Measurements from ENCODE around the gene OR51F1.

The OR51F1 gene

DNA sequence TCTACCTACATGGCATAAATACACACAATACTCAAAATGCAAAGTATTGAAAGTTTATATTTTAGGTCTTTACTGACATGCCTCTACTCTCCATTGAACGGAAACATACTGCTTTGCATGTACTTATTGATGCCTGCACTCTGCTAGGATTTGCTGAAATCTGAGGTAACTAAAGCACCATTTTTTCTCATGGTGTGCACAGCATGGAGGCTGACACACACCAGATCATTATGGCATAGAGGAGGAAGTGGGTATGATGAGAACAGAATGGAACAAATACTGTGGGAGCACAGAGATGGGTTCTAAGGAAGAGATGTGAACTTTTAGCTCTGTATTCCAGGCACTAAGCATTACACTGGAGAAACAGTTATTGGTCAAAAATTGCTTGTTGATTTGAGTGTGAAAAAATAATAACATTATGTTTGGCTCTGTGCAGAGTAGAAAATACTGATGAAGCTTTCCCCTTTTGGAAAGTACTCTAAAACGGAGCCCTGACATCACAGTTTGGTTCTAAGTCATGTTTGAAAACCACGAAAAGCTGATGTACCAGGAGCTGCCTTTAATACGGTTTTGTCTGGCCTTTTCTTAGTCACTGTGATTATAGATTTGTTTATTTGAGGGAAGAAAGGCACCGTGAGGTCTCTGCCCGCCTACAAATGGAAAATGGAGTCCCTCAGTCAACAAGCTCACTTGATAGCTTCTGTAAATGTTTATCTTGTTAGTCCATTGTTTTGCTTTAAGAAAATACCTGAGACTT is 28.9 kb upstream of the OR51F1 start:
- no peak overlapping the region for H2BK5ac ChIP-seq (ENCODE audit: low read length)
- H4K5ac ChIP-seq (ENCODE audit: low read length) = no peak overlapping the region
- no peak for DNase-seq
- no peak overlapping the region for H3K4me3 ChIP-seq (ENCODE audit: low read length)
- no CpG with 5 or more reads among the region's 6 CpGs for WGBS (ENCODE audit: extremely low coverage, insufficient coverage, low lambda C conversion rate)
- no peak overlapping the region for H3K18ac ChIP-seq (ENCODE audit: low read length)
- no peaks in the 10 kb centered on the region for H3K79me1 ChIP-seq (ENCODE audit: low read length)
- no peak overlapping the region for H3K27ac ChIP-seq (ENCODE audit: low read depth, low read length)
- no peak overlapping the region for H4K8ac ChIP-seq (ENCODE audit: low read depth, low read length)
- no peak overlapping the region for H2BK120ac ChIP-seq (ENCODE audit: low read depth, low read length)
- no peaks in the 10 kb centered on the region for H3K36me3 ChIP-seq (ENCODE audit: control insufficient read depth, insufficient read depth, low read length)
- H3K27me3 ChIP-seq (ENCODE audit: insufficient read depth, low read length, poor library complexity) = no peaks in the 10 kb centered on the region
- H3K4me1 ChIP-seq (ENCODE audit: control insufficient read depth, low read depth, low read length) = no peaks in the 10 kb centered on the region
- no peak overlapping the region for H3K56ac ChIP-seq (ENCODE audit: low read length)
- no peak overlapping the region for H3K9ac ChIP-seq (ENCODE audit: low read length)
- H3K23ac ChIP-seq (ENCODE audit: low read length) = no peak overlapping the region
- no peak overlapping the region for H3K4me2 ChIP-seq (ENCODE audit: low read length)
- H3K79me2 ChIP-seq (ENCODE audit: control insufficient read depth, insufficient read depth, low read length) = no peaks in the 10 kb centered on the region
- no peak overlapping the region for H2AK5ac ChIP-seq (ENCODE audit: low read length)
- H2BK15ac ChIP-seq (replicated peaks; ENCODE audit: low read depth) = no peak overlapping the region
- H3K4ac ChIP-seq (ENCODE audit: low read depth, low read length) = no peak overlapping the region

DNA sequence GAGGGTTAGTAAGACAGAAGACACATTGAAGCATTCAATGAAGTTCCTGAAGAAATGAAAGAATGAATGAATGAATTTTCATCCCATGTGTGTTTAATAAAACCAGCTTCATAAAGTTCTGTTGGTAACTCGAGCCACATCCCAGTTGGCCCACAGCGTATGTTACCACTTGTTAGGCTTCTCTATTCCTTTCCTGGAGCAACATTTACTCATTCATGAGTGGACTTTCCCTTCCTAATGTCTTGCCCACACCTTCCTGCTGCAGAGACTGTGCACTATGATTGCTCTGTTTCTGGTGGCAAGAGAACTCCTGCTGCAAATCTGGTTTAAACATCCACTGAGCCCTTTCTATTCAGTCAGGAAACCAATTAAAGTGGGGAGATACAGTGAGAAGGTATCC is 27.5 kb upstream of the OR51F1 start:
- Histone ChIP-seq H3K18ac (ENCODE audit: low read length) (no peak overlapping the region), H3K4me3 (ENCODE audit: low read length) (no peak overlapping the region), H2BK5ac (ENCODE audit: low read length) (no peak overlapping the region), H3K4me1 (ENCODE audit: control insufficient read depth, low read depth, low read length) (no peaks in the 10 kb centered on the region), H2BK120ac (ENCODE audit: low read depth, low read length) (no peak overlapping the region), H3K36me3 (ENCODE audit: control insufficient read depth, insufficient read depth, low read length) (no peaks in the 10 kb centered on the region), H3K27me3 (ENCODE audit: insufficient read depth, low read length, poor library complexity) (no peaks in the 10 kb centered on the region), H2BK15ac (replicated peaks; ENCODE audit: low read depth) (no peak overlapping the region), H3K27ac (ENCODE audit: low read depth, low read length) (no peak overlapping the region), H3K9ac (ENCODE audit: low read length) (no peak overlapping the region), H3K79me1 (ENCODE audit: low read length) (no peaks in the 10 kb centered on the region), H3K23ac (ENCODE audit: low read length) (no peak overlapping the region), H3K79me2 (ENCODE audit: control insufficient read depth, insufficient read depth, low read length) (no peaks in the 10 kb centered on the region), H3K56ac (ENCODE audit: low read length) (no peak overlapping the region), H3K4me2 (ENCODE audit: low read length) (no peak overlapping the region), H2AK5ac (ENCODE audit: low read length) (no peak overlapping the region), H4K5ac (ENCODE audit: low read length) (no peak overlapping the region), H3K4ac (ENCODE audit: low read depth, low read length) (no peak overlapping the region), H4K8ac (ENCODE audit: low read depth, low read length) (no peak overlapping the region)
- no peak for DNase-seq
- no CpG with 5 or more reads among the region's 2 CpGs for WGBS (ENCODE audit: extremely low coverage, insufficient coverage, low lambda C conversion rate)

DNA sequence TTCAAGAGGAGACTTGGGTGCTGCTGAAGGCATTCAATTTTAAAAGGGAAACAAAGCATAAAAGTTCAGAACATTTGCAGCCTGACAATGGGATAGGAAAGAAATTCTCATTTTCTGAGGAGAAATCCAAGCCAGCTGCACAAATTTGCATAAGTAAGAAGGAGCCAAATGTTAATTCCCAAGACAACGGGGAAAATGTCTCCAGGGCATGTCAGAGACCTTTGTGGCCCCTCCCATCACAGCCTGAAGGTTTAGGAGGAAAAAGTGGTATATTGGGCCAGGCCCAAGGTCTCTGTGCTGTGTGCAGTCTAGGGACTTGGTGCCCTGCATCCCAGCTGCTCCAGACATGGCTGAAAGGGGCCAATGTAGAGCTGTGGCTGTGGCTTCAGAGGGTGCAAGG is 12.7 kb upstream of the OR51F1 start:
- no peak overlapping the region for H3K27ac ChIP-seq (ENCODE audit: low read depth, low read length)
- H3K27me3 ChIP-seq (ENCODE audit: insufficient read depth, low read length, poor library complexity) = no peaks in the 10 kb centered on the region
- no peak overlapping the region for H3K56ac ChIP-seq (ENCODE audit: low read length)
- H4K5ac ChIP-seq (ENCODE audit: low read length) = no peak overlapping the region
- H2AK5ac ChIP-seq (ENCODE audit: low read length) = no peak overlapping the region
- no peak overlapping the region for H3K18ac ChIP-seq (ENCODE audit: low read length)
- H3K79me1 ChIP-seq (ENCODE audit: low read length) = no peaks in the 10 kb centered on the region
- no peak overlapping the region for H3K4ac ChIP-seq (ENCODE audit: low read depth, low read length)
- no peak overlapping the region for H3K23ac ChIP-seq (ENCODE audit: low read length)
- H4K8ac ChIP-seq (ENCODE audit: low read depth, low read length) = no peak overlapping the region
- H3K9ac ChIP-seq (ENCODE audit: low read length) = no peak overlapping the region
- no peak overlapping the region for H2BK5ac ChIP-seq (ENCODE audit: low read length)
- no peak for DNase-seq
- H3K4me2 ChIP-seq (ENCODE audit: low read length) = no peak overlapping the region
- H3K4me3 ChIP-seq (ENCODE audit: low read length) = no peak overlapping the region
- no peaks in the 10 kb centered on the region for H3K4me1 ChIP-seq (ENCODE audit: control insufficient read depth, low read depth, low read length)
- no peak overlapping the region for H2BK15ac ChIP-seq (replicated peaks; ENCODE audit: low read depth)
- no peaks in the 10 kb centered on the region for H3K79me2 ChIP-seq (ENCODE audit: control insufficient read depth, insufficient read depth, low read length)
- H2BK120ac ChIP-seq (ENCODE audit: low read depth, low read length) = no peak overlapping the region
- no peaks in the 10 kb centered on the region for H3K36me3 ChIP-seq (ENCODE audit: control insufficient read depth, insufficient read depth, low read length)
- WGBS (ENCODE audit: extremely low coverage, insufficient coverage, low lambda C conversion rate) = no CpG with 5 or more reads among the region's 1 CpG

DNA sequence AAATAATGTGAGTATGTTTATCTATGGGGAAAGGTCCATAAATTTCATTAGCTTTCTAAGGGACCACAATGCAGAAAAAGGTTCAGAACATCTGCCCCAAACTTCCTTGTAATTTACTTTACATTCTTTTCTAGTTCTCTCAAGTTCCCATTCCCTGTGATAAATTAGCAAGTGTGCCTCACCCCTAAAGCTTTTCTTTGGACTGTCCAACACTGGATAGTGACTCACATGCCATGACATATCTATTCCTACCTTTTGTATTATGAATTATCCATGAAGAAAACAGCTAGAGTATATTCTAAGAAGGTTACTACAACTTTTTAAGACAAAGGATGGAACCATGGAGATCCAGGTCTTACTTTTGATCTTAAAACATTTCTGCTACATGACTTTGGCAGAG is 1.6 kb downstream of the OR51F1 start:
- no peak overlapping the region for H2BK120ac ChIP-seq (ENCODE audit: low read depth, low read length)
- no peaks in the 10 kb centered on the region for H3K36me3 ChIP-seq (ENCODE audit: control insufficient read depth, insufficient read depth, low read length)
- no peak overlapping the region for H3K23ac ChIP-seq (ENCODE audit: low read length)
- no peak overlapping the region for H2AK5ac ChIP-seq (ENCODE audit: low read length)
- no peak overlapping the region for H3K4me3 ChIP-seq (ENCODE audit: low read length)
- H3K4me2 ChIP-seq (ENCODE audit: low read length) = no peak overlapping the region
- no peak for DNase-seq
- no peak overlapping the region for H4K5ac ChIP-seq (ENCODE audit: low read length)
- H3K27me3 ChIP-seq (ENCODE audit: insufficient read depth, low read length, poor library complexity) = no peaks in the 10 kb centered on the region
- no peak overlapping the region for H4K8ac ChIP-seq (ENCODE audit: low read depth, low read length)
- no peak overlapping the region for H2BK15ac ChIP-seq (replicated peaks; ENCODE audit: low read depth)
- H3K79me2 ChIP-seq (ENCODE audit: control insufficient read depth, insufficient read depth, low read length) = no peaks in the 10 kb centered on the region
- no peaks in the 10 kb centered on the region for H3K4me1 ChIP-seq (ENCODE audit: control insufficient read depth, low read depth, low read length)
- no peak overlapping the region for H3K4ac ChIP-seq (ENCODE audit: low read depth, low read length)
- H3K9ac ChIP-seq (ENCODE audit: low read length) = no peak overlapping the region
- H3K18ac ChIP-seq (ENCODE audit: low read length) = no peak overlapping the region
- no peak overlapping the region for H3K56ac ChIP-seq (ENCODE audit: low read length)
- H3K27ac ChIP-seq (ENCODE audit: low read depth, low read length) = no peak overlapping the region
- no peaks in the 10 kb centered on the region for H3K79me1 ChIP-seq (ENCODE audit: low read length)
- no peak overlapping the region for H2BK5ac ChIP-seq (ENCODE audit: low read length)

DNA sequence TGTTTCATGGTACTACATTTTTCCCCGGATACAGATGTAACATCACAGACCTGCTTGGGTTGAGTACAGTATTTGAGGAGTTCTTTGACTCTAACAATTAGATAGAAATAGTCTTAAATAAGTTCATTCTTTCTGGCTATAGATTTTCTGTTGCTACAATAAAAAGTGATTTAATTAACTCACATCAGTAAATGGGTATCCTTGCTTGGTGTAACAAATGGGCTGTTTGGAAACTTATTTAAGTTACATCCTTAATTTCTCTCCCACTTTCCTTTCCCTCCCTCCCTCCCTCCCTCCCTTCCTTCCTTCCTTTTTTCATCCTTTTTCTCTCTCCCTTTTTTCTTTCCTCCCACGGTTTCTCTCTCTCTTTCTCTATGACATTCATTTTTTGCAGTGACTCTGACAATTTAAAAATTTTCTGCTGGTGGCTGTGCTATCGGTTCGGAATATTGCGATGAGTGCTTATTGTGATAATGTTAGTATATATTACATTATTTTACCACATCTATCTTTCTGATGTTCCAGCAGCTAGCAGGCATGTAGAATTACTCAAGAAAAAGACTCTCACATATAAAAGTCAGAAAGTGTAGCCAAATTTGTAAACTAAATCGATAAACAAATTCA is 3.2 kb downstream of the OR51F1 start:
- no peak overlapping the region for H2BK120ac ChIP-seq (ENCODE audit: low read depth, low read length)
- H2BK5ac ChIP-seq (ENCODE audit: low read length) = no peak overlapping the region
- no peak overlapping the region for H3K23ac ChIP-seq (ENCODE audit: low read length)
- H2AK5ac ChIP-seq (ENCODE audit: low read length) = no peak overlapping the region
- H4K5ac ChIP-seq (ENCODE audit: low read length) = no peak overlapping the region
- no peak overlapping the region for H3K4me3 ChIP-seq (ENCODE audit: low read length)
- H3K79me1 ChIP-seq (ENCODE audit: low read length) = no peaks in the 10 kb centered on the region
- no peak overlapping the region for H3K4ac ChIP-seq (ENCODE audit: low read depth, low read length)
- no peaks in the 10 kb centered on the region for H3K4me1 ChIP-seq (ENCODE audit: control insufficient read depth, low read depth, low read length)
- no peak overlapping the region for H3K18ac ChIP-seq (ENCODE audit: low read length)
- H2BK15ac ChIP-seq (replicated peaks; ENCODE audit: low read depth) = no peak overlapping the region
- H3K36me3 ChIP-seq (ENCODE audit: control insufficient read depth, insufficient read depth, low read length) = no peaks in the 10 kb centered on the region
- H3K79me2 ChIP-seq (ENCODE audit: control insufficient read depth, insufficient read depth, low read length) = no peaks in the 10 kb centered on the region
- no peak for DNase-seq
- no peak overlapping the region for H3K27ac ChIP-seq (ENCODE audit: low read depth, low read length)
- no peak overlapping the region for H4K8ac ChIP-seq (ENCODE audit: low read depth, low read length)
- no peak overlapping the region for H3K4me2 ChIP-seq (ENCODE audit: low read length)
- H3K56ac ChIP-seq (ENCODE audit: low read length) = no peak overlapping the region
- H3K9ac ChIP-seq (ENCODE audit: low read length) = no peak overlapping the region
- no peaks in the 10 kb centered on the region for H3K27me3 ChIP-seq (ENCODE audit: insufficient read depth, low read length, poor library complexity)
- WGBS (ENCODE audit: extremely low coverage, insufficient coverage, low lambda C conversion rate) = no CpG with 5 or more reads among the region's 6 CpGs

DNA sequence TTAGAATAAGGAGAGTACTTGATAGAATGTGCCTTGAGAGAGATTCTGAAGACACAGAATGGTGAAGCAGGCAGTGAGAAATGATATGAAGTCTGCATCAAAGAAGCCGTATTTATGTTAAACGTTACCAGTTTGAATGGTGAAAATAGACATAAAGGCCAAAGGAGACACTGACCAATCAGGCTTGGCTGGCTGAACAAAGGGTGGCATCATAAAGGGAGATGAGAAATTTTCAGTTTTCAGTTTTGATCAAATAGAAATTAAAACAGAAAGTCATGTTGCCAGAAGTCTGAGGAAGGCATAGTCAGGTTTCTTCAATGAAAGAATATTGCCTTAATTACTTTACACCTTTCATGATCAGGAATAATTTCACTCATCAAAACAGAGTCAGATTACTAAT is 6.6 kb downstream of the OR51F1 start:
- Histone ChIP-seq H3K27ac (ENCODE audit: low read depth, low read length) (no peak overlapping the region), H2BK15ac (replicated peaks; ENCODE audit: low read depth) (no peak overlapping the region), H4K8ac (ENCODE audit: low read depth, low read length) (no peak overlapping the region), H4K5ac (ENCODE audit: low read length) (no peak overlapping the region), H2BK5ac (ENCODE audit: low read length) (no peak overlapping the region), H3K79me2 (ENCODE audit: control insufficient read depth, insufficient read depth, low read length) (no peaks in the 10 kb centered on the region), H2AK5ac (ENCODE audit: low read length) (no peak overlapping the region), H3K9ac (ENCODE audit: low read length) (no peak overlapping the region), H3K4me1 (ENCODE audit: control insufficient read depth, low read depth, low read length) (no peaks in the 10 kb centered on the region), H3K18ac (ENCODE audit: low read length) (no peak overlapping the region), H3K4ac (ENCODE audit: low read depth, low read length) (no peak overlapping the region), H3K79me1 (ENCODE audit: low read length) (no peaks in the 10 kb centered on the region), H3K36me3 (ENCODE audit: control insufficient read depth, insufficient read depth, low read length) (no peaks in the 10 kb centered on the region), H2BK120ac (ENCODE audit: low read depth, low read length) (no peak overlapping the region), H3K56ac (ENCODE audit: low read length) (no peak overlapping the region), H3K27me3 (ENCODE audit: insufficient read depth, low read length, poor library complexity) (no peaks in the 10 kb centered on the region), H3K23ac (ENCODE audit: low read length) (no peak overlapping the region), H3K4me2 (ENCODE audit: low read length) (no peak overlapping the region), H3K4me3 (ENCODE audit: low read length) (no peak overlapping the region)
- WGBS (ENCODE audit: extremely low coverage, insufficient coverage, low lambda C conversion rate) = no CpG with 5 or more reads among the region's 2 CpGs
- DNase-seq = no peak
